AG04449 (cell line): Measurements from ENCODE around the gene EDIL3.

Experiments
- CTCF ChIA-PET: fragments of 350-600 bp; formaldehyde crosslinking; extraction: SDS; loops from one replicate; lab custom pipeline; 2021; ENCODE audit warnings: antibody characterized with exemption; lab: Yijun Ruan, JAX
- POLR2A ChIA-PET: fragments of 400-600, 350-600 bp; formaldehyde crosslinking; extraction: SDS; loops from one replicate; lab custom pipeline; 2020; ENCODE audit warnings: antibody characterized with exemption, inconsistent platforms; lab: Yijun Ruan, JAX
- DNase-seq: peaks from one replicate; pipeline ENCODE4 v3.0.0-alpha.2; 2010; ENCODE audit warnings: low read depth, low spot score
- H3K4me3 ChIP-seq: 2 replicates; pipeline ENCODE4 v1.5.1; 2011; ENCODE audit warnings: low read depth, mild to moderate bottlenecking, control low read depth, low read length
- TF ChIP-seq, protein P1 (sequence below): IDR thresholded peaks from one replicate; pipeline ENCODE4 v1.5.1; 2011; ENCODE audit warnings: mild to moderate bottlenecking, moderate library complexity, low read length, control low read depth, inconsistent platforms; ENCODE audit not compliant: insufficient read depth; ENCODE audit errors: missing control alignments

The EDIL3 gene

DNA sequence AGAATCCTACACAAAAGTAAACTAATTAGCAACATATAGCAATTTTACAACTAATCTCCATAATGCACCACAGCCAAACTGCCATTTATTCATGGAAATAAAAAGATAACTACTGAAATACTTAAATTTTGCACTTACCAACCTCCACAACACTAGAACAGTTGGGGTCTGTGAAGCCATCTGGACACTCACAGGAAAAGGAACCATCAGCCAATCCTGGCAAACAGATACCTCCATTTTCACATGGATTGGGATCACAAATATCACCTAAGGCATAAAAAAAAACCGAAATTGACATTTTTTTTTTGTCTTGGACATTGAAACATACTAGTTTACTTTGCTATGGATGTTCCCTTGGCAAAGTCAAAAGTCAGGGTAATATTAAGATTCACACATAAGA is 130.7 kb downstream of the EDIL3 start:
- CTCF ChIA-PET = interaction anchor here (0.6 to 1.1 kb wide), 3 partner anchors 52 to 530 kb away, joined by 3 to 4 read pairs (median 3); no protein-coding TSS in a partner anchor
- POLR2A ChIA-PET = no interaction called here
- H3K4me3 ChIP-seq = no peak overlapping the region
- TF ChIP-seq, protein P1, sequence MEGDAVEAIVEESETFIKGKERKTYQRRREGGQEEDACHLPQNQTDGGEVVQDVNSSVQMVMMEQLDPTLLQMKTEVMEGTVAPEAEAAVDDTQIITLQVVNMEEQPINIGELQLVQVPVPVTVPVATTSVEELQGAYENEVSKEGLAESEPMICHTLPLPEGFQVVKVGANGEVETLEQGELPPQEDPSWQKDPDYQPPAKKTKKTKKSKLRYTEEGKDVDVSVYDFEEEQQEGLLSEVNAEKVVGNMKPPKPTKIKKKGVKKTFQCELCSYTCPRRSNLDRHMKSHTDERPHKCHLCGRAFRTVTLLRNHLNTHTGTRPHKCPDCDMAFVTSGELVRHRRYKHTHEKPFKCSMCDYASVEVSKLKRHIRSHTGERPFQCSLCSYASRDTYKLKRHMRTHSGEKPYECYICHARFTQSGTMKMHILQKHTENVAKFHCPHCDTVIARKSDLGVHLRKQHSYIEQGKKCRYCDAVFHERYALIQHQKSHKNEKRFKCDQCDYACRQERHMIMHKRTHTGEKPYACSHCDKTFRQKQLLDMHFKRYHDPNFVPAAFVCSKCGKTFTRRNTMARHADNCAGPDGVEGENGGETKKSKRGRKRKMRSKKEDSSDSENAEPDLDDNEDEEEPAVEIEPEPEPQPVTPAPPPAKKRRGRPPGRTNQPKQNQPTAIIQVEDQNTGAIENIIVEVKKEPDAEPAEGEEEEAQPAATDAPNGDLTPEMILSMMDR = no peak
- no peak for DNase-seq

DNA sequence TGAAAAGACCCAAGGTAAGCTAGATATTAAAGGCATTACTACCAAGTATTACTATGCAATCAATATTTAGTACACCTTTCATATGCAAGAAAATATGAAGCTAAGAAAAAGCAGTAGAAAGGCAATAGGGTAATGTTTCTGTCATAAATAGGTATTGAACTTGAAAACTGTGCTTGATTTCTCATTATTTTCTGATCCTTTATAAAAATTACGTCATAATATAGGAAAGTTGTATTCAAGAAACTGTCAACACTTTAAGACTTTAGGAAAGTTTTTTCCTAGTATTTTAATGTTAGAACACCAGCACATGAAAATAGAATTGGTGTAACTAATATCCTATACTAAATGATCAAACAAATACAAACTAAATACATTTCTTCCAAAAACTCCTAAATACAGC is 133.2 kb downstream of the EDIL3 start:
- TF ChIP-seq, protein P1 = no peak
- H3K4me3 ChIP-seq = no peak overlapping the region
- POLR2A ChIA-PET = no interaction called here
- CTCF ChIA-PET = no interaction called here
- DNase-seq = no peak

DNA sequence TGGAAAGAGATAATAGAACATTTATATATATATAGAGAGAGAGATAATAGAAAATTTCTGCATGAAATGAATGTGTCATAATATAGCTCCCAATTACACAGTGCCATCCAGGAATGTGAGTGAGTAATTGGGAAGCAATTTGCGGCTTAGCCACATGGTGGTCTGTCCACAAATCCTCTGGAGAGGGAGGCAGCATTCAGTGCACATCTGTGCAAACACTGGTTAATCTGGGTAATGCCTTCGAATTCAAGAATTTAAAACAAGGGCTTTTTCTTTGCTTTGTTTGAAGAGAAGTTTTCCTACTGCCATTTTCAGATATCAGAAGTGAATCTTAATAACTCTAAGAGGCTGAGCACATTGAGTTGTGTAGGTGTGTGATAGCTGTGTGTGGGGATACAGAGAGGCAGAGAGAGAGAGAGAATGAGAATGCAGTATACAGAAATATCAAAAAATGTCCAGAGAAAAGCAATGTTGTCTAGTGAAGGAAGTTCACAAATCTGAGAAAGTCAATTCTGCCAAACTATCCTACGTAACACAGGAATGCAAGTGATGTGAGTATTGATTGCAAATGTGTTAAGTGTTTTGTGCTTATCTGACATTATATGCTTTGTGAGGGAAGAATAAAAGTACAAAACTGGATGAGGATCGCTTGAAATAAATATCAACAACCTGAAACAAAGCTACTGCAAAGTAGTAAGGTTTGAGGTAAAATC is 134.6 kb downstream of the EDIL3 start:
- CTCF ChIA-PET = interaction anchor here (0.6 to 0.7 kb wide), 2 partner anchors 532 to 536 kb away, joined by 3 read pairs; no protein-coding TSS in a partner anchor
- DNase-seq = peak; percentile 72

DNA sequence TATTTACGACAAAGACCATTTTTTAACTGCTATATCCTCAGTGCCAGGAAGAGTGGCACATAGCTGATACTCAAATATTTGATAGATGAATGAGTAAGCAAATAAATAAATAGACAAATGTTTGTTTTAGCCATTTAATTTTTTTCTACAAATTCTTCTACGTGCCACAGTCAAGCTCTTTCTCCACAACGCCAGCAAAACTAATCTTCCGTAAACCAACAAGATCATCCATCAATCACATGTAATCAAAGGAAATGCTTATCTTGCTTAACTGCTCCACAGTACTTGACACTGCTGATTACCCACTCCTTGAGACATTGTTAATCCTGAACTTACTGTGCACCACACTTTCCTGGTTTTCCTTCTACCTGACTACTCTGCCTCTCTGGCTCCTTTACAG is 136.7 kb downstream of the EDIL3 start:
- POLR2A ChIA-PET = no interaction called here
- CTCF ChIA-PET = no interaction called here
- TF ChIP-seq, protein P1 = no peak
- H3K4me3 ChIP-seq = no peak overlapping the region
- no peak for DNase-seq

More for the DNA sequence above, 134.6 kb downstream of the EDIL3 start:
- TF ChIP-seq, protein P1 = no peak
- POLR2A ChIA-PET = interaction anchor here (0.6 kb wide), 1 partner anchor 325 kb away, joined by 3 read pairs; no protein-coding TSS in a partner anchor
- peak overlapping the region; percentile 13; the same call in 1 of the 2 replicates for H3K4me3 ChIP-seq

DNA sequence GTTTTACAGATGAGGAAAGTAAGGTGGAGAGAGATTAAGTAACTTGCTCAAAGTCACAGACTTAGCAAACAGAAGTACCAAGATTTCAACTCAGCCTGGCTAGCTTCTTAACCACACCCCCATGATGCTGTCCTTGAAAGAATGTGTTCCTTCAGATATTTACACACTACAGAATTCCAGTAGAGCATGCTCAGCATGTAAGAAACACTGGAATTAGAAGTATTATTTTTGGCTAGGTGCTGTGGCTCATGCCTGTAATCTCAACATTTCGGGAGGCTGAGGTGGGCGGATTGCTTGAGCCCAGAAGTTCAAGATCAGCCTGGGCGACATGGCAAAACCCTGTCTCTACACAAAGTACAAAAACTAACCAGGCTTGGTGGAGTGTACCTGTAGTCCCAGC is 142.4 kb downstream of the EDIL3 start:
- ChIA-PET CTCF (interaction anchor here (1.3 to 1.6 kb wide), 3 partner anchors 13 to 525 kb away, joined by 3 to 4 read pairs (median 3); no protein-coding TSS in a partner anchor), POLR2A (no interaction called here)
- no peak overlapping the region for H3K4me3 ChIP-seq
- DNase-seq = peak; percentile 75
- TF ChIP-seq, protein P1 = no peak

DNA sequence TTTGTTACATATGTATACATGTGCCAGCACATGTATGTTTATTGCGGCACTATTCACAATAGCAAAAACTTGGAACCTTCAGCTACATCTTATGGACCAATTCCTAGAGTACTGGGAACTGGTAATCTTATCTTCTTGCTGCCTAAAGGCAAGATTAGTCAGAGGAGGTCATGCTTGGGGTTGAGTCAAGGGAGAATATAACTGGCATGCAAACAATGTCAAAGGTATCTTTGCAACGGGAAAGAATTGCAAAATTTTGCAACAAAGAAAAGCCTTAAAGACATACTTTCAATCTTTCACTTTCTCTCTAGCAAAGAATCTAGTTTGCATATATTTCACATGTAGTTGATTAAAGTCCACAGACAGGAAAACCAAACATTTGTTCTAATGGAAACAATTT is 145.2 kb downstream of the EDIL3 start:
- CTCF ChIA-PET = interaction anchor here (0.9 kb wide), 1 partner anchor 10 kb away, joined by 3 read pairs; no protein-coding TSS in a partner anchor
- H3K4me3 ChIP-seq = no peak overlapping the region
- no peak for DNase-seq
- POLR2A ChIA-PET = no interaction called here
- TF ChIP-seq, protein P1 = no peak
